GM19463 (cell line): Measurements from ENCODE around the gene XPA.
A peak's percentile ranks its signal among the peaks of the same experiment; 100 is the strongest.

Source experiments
- ATAC-seq: cut with Tn5 transposase; IDR thresholded peaks from one replicate; pipeline ENCODE4 v1.9.1; 2021; ENCODE audit warnings: mild to moderate bottlenecking, moderate library complexity; ENCODE audit not compliant: unreplicated experiment

The XPA gene

GRCh38 chr9:97659771-97660170, 37.4 kb downstream of the XPA start:
- no peak for ATAC-seq

- ATAC-seq, result no peak
Measured at GRCh38 chr9:97658707-97659106, 38.4 kb downstream of the XPA start.

- no peak for ATAC-seq
Measured at GRCh38 chr9:97651646-97652045, 45.5 kb downstream of the XPA start.

GRCh38 chr9:97647996-97648395, 49.1 kb downstream of the XPA start:
- no peak for ATAC-seq

GRCh38 chr9:97645720-97646119, 51.4 kb downstream of the XPA start:
- ATAC-seq, result no peak

- no peak for ATAC-seq
Measured at GRCh38 chr9:97640325-97640724, 56.8 kb downstream of the XPA start.

GRCh38 chr9:97638666-97639065, 58.5 kb downstream of the XPA start:
- no peak for ATAC-seq

GRCh38 chr9:97636903-97637302, 60.2 kb downstream of the XPA start:
- no peak for ATAC-seq

GRCh38 chr9:97635026-97635425, 62.1 kb downstream of the XPA start:
- no peak for ATAC-seq

GRCh38 chr9:97633859-97634490, 63.2 kb downstream of the XPA start:
- no peak for ATAC-seq

- peak; percentile 82 for ATAC-seq
Measured at GRCh38 chr9:97632985-97633858, 63.9 kb downstream of the XPA start, which contains the start of the genes NCBP1 and TSTD2. Gene NCBP1 (plus strand): TSS chr9:97633821. CDS start chr9:97633882, 61 bp downstream. Gene TSTD2 (minus strand): TSS chr9:97633368. CDS start chr9:97627562, 5,806 bp downstream.

- ATAC-seq, result peak; percentile 1
Measured at GRCh38 chr9:97632248-97632984, 64.7 kb downstream of the XPA start.

- ATAC-seq, result no peak
Measured at GRCh38 chr9:97630591-97630990, 66.5 kb downstream of the XPA start.

- ATAC-seq, result no peak
Measured at GRCh38 chr9:97629156-97629555, 68.0 kb downstream of the XPA start.

- no peak for ATAC-seq
Measured at GRCh38 chr9:97628668-97629067, 68.5 kb downstream of the XPA start.

GRCh38 chr9:97627624-97628023, 69.5 kb downstream of the XPA start:
- ATAC-seq, result no peak

GRCh38 chr9:97625620-97626019, 71.5 kb downstream of the XPA start:
- no peak for ATAC-seq
